Prostate gland (tissue), 2 donors: ENCODE measurements around the gene CENPB. TPM values are rescaled to one million over a fixed set of nuclear protein-coding genes. Genes with fewer than 3 reads are reported as not detected.

Source experiments
- DNase-seq: peaks from one replicate; pipeline ENCODE4 v3.0.0-alpha.2; 2019; ENCODE audit warnings: low spot score
- H3K27ac ChIP-seq, 2 donors: fragments of 200-600 bp; sonication (generic); 2 replicates each; pipeline ENCODE4 v1.5.1; 2017 to 2019
- H3K27me3 ChIP-seq: fragments of 200-600 bp; sonication (generic); replicated peaks from 2 replicates; pipeline ENCODE4 v1.5.1; 2019; ENCODE audit not compliant: insufficient read depth
- H3K36me3 ChIP-seq, 2 donors: fragments of 200-600 bp; sonication (generic); 1 replicate in 1 of 2; 2 replicates in 1 of 2; pipeline versions ENCODE4 v1.5.1 to v1.8.1; 2017 to 2019
- H3K4me1 ChIP-seq: fragments of 200-600 bp; sonication (generic); replicated peaks from 2 replicates; pipeline ENCODE4 v1.5.1; 2019
- H3K4me3 ChIP-seq, 2 donors: fragments of 200-600 bp; sonication (generic); 2 replicates each; pipeline ENCODE4 v1.5.1; 2017 to 2019
- H3K9me3 ChIP-seq: fragments of 200-600 bp; sonication (generic); 2 replicates; pipeline ENCODE4 v1.5.1; 2017
- CTCF ChIP-seq, 4 experiments: fragments of 200-600 bp in 2 of 4; fragments of 450-650 bp in 2 of 4; sonication (generic) in 2 of 4; IDR thresholded peaks; 1 replicate in 3 of 4; 2 replicates in 1 of 4; pipeline ENCODE4 v1.5.1; 2016 to 2019; ENCODE audit warnings: antibody characterized with exemption in 4 of 4, mild to moderate bottlenecking in 2 of 4, moderate library complexity in 2 of 4
- POLR2A ChIP-seq: fragments of 450-650 bp; IDR thresholded peaks from one replicate; pipeline ENCODE4 v1.6.1; 2016; ENCODE audit warnings: antibody characterized with exemption, mild to moderate bottlenecking
- POLR2AphosphoS5 ChIP-seq: sonication (generic); formaldehyde crosslinking; IDR thresholded peaks from one replicate; pipeline ENCODE4 v1.6.1; 2017; ENCODE audit warnings: antibody characterized with exemption
- WGBS: methylation state at CpG from one replicate; pipeline ENCODE4 v1.1.5; 2018; 5-methylcytosine and 5-hydroxymethylcytosine counted together
- intact Hi-C: fragments of 100-400 bp; cut with DNase I; formaldehyde crosslinking; loops from one replicate; pipeline ENCODE4 v1.14.2; 2022
- total RNA-seq, 2 donors: library from RNA; depleted of rRNA; stranded (reverse); fragments of >200 nt; gene quantifications; one replicate each; pipeline ENCODE4 v1.1.0, GENCODE V29; 2016

The CENPB gene
- total RNA-seq, 2 donors from 2014 or later: 76.6 to 86.9 TPM

DNA sequence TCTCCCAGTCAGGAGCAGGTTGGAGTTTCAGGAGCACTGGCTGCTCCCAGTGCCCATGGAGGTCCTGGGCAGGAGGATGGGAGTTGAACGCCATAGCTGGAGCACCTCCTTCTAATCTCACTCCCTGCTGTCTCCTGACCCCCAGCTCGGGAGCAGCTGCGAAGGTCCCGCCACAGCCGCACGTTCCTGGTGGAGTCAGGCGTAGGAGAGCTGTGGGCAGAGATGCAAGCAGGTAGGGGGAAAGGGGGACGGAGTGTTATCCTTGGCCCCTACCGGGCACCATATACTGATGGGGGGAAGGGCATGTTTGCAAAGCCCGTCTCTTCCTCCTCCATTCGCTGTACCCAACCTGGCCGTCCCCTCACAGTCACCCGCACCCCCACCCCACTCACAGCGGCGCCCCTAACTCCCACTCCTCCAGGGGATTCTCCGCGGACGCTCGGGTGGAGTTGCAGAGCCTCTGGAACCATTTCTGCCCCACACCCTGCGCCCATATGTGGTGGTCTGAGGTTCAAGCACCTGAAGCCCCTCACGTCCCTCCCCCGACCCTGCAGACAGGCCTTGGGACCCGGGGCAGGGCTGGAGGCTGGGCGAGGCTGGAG, 37.4 kb downstream of the CENPB start:
- no peak for DNase-seq
- H3K27ac ChIP-seq: no peak overlapping the region
- no peaks in the 10 kb centered on the region for H3K9me3 ChIP-seq
- intact Hi-C loops: no loop called here
- WGBS: 73% methylated on average over 24 of the region's 24 CpGs
- peaks cover 4% of the 10 kb centered on the region for H3K4me1 ChIP-seq
- H3K4me3 ChIP-seq: no peak overlapping the region
- TF ChIP-seq POLR2A: no peak
- no peaks in the 10 kb centered on the region for H3K36me3 ChIP-seq
- peaks cover 9% of the 10 kb centered on the region for H3K27me3 ChIP-seq

- H3K27me3 ChIP-seq: peaks cover 9% of the 10 kb centered on the region
- no peaks in the 10 kb centered on the region for H3K36me3 ChIP-seq
- no peak overlapping the region for H3K4me3 ChIP-seq
- H3K4me1 ChIP-seq: peaks cover 4% of the 10 kb centered on the region
- no peak for TF ChIP-seq POLR2AphosphoS5
- no peak for TF ChIP-seq POLR2A
- no peak for TF ChIP-seq CTCF (IDR thresholded peaks at IDR 0.05)
- 85% methylated on average over 11 of the region's 16 CpGs for WGBS
- H3K9me3 ChIP-seq: no peaks in the 10 kb centered on the region
- no peak for DNase-seq
- intact Hi-C loops: no loop called here
- H3K27ac ChIP-seq: no peak overlapping the region
These were observed 38.5 kb downstream of the CENPB start for GRCh38 chr20:3748073-3748472.

DNA sequence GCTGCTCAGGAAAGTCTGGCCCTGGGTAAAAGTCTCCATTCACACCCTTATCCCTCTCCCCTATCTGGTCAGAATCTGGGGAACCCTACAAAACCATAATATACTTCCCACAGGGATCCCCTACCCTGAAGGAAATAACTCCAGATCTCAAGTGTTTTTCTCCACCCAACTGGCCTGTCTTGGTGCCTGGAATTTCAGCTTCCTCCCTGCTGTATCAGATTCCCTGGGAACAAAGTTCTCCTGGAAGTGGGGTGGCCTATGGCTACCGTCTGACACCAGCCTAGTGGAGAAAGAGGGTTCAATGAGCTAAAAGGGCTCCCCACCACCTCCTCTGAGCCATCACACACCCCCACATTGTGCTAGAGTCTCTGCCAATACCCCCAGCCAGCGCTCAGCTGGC, 39.1 kb downstream of the CENPB start:
- H3K9me3 ChIP-seq: no peaks in the 10 kb centered on the region
- 83% methylated on average over 2 of the region's 2 CpGs for WGBS
- peaks cover 9% of the 10 kb centered on the region for H3K27me3 ChIP-seq
- H3K4me3 ChIP-seq: no peak overlapping the region
- TF ChIP-seq POLR2A: no peak
- TF ChIP-seq POLR2AphosphoS5: no peak
- TF ChIP-seq CTCF (IDR thresholded peaks at IDR 0.05): no peak
- DNase-seq: no peak
- H3K36me3 ChIP-seq: no peaks in the 10 kb centered on the region
- intact Hi-C loops: no loop called here
- no peak overlapping the region for H3K27ac ChIP-seq
- H3K4me1 ChIP-seq: peaks cover 4% of the 10 kb centered on the region

DNA sequence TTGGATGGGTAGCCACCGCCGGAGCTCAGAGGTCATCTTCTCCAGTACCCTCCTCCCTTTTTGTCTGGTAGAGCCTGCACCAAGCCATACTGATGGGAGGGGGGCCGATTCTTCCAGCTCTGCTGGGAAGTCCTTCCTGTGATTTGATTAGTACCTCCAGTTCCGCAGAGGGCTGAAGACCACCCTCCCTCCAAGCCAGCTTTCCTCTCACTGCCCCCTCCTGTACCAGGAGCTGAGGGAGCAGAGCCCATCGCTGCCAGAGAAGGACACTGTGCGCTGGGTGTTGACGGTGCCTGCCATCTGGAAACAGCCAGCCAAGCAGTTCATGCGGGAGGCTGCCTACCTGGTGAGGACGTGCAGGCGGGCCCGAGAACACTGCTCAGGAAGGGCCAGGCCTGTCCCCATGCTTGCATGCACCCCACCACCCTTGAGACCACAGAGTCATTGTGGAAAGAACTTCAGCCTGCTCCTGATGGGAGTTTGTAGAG, 40.8 kb downstream of the CENPB start:
- intact Hi-C loops: no loop called here
- no peaks in the 10 kb centered on the region for H3K36me3 ChIP-seq
- no peak for TF ChIP-seq CTCF (IDR thresholded peaks at IDR 0.05)
- no peak for TF ChIP-seq POLR2AphosphoS5
- TF ChIP-seq POLR2A: no peak
- 70% methylated on average over 11 of the region's 11 CpGs for WGBS
- no peak overlapping the region for H3K4me3 ChIP-seq
- peaks cover 6% of the 10 kb centered on the region for H3K27me3 ChIP-seq
- H3K4me1 ChIP-seq: peaks cover 4% of the 10 kb centered on the region
- DNase-seq: no peak
- H3K9me3 ChIP-seq: no peaks in the 10 kb centered on the region
- H3K27ac ChIP-seq: no peak overlapping the region

- H3K27me3 ChIP-seq: peaks cover 6% of the 10 kb centered on the region
- no peaks in the 10 kb centered on the region for H3K9me3 ChIP-seq
- DNase-seq: no peak
- peaks cover 3% of the 10 kb centered on the region for H3K4me1 ChIP-seq
- no peaks in the 10 kb centered on the region for H3K36me3 ChIP-seq
- 30% methylated on average over 45 of the region's 45 CpGs for WGBS
- no peak overlapping the region for H3K4me3 ChIP-seq
- intact Hi-C loops: no loop called here
- H3K27ac ChIP-seq: no peak overlapping the region
- TF ChIP-seq CTCF (IDR thresholded peaks at IDR 0.05) (no peak), POLR2AphosphoS5 (no peak), POLR2A (no peak)
These were observed 41.5 kb downstream of the CENPB start for GRCh38 chr20:3744806-3745685.
